Spleen (tissue), 11 donors: ENCODE results near the gene RNF115. TPM values are rescaled to one million over a fixed set of nuclear protein-coding genes. Genes with fewer than 3 reads are reported as not detected.

Experiments used
- DNase-seq: peaks from one replicate; pipeline ENCODE4 v3.0.0-alpha.2; 2020
- H3K27ac ChIP-seq, 8 donors: fragments of 200-600 bp; sonication (generic) in 7 of 8; 1 replicate in 4 of 8; 2 replicates in 4 of 8; pipeline versions ENCODE4 v1.5.0 to v1.8.0; 2016 to 2021; ENCODE audit warnings: inconsistent platforms in 4 of 8, mild to moderate bottlenecking in 4 of 8, moderate library complexity in 1 of 8
- H3K27me3 ChIP-seq, 7 donors: fragments of 200-600 bp; sonication (generic) in 6 of 7; replicated peaks in 1 of 7; 1 replicate in 4 of 7; 2 replicates in 3 of 7; pipeline versions ENCODE4 v1.5.0 to v1.8.0; 2016 to 2021; ENCODE audit warnings: inconsistent platforms in 3 of 7, mild to moderate bottlenecking in 1 of 7
- H3K36me3 ChIP-seq, 6 donors: fragments of 200-600 bp; sonication (generic) in 5 of 6; 1 replicate in 4 of 6; 2 replicates in 2 of 6; pipeline versions ENCODE4 v1.5.0 to v1.8.0; 2016 to 2021; ENCODE audit warnings: inconsistent platforms in 2 of 6
- H3K4me1 ChIP-seq, 6 donors: fragments of 200-600 bp; sonication (generic) in 5 of 6; 1 replicate in 3 of 6; 2 replicates in 3 of 6; pipeline versions ENCODE4 v1.5.0 to v1.8.0; 2016 to 2021; ENCODE audit warnings: inconsistent platforms in 3 of 6
- H3K4me3 ChIP-seq, 8 donors: fragments of 200-600 bp; sonication (generic) in 7 of 8; 1 replicate in 4 of 8; 2 replicates in 4 of 8; pipeline versions ENCODE4 v1.5.0 to v1.8.0; 2016 to 2021; ENCODE audit warnings: inconsistent platforms in 4 of 8, mild to moderate bottlenecking in 4 of 8, moderate library complexity in 2 of 8
- H3K9me3 ChIP-seq, 8 donors: fragments of 200-600 bp; sonication (generic) in 7 of 8; 1 replicate in 4 of 8; 2 replicates in 4 of 8; pipeline versions ENCODE4 v1.5.0 to v1.8.0; 2016 to 2021; ENCODE audit warnings: inconsistent platforms in 4 of 8
- CTCF ChIP-seq, 11 experiments: fragments of 200-600 bp in 7 of 11; fragments of 450-650 bp in 4 of 11; sonication (generic) in 4 of 11; IDR thresholded peaks in 8 of 11; conservative IDR thresholded peaks in 3 of 11; 1 replicate in 7 of 11; 2 replicates in 4 of 11; pipeline versions ENCODE4 v1.4.0 to v1.8.0; 2016 to 2021; ENCODE audit warnings: antibody characterized with exemption in 11 of 11, inconsistent platforms in 4 of 11, mild to moderate bottlenecking in 1 of 11
- POLR2A ChIP-seq, 3 donors: fragments of 450-650 bp; IDR thresholded peaks; one replicate each; pipeline ENCODE4 v1.5.1; 2017; ENCODE audit warnings: antibody characterized with exemption in 3 of 3, mild to moderate bottlenecking in 1 of 3
- POLR2AphosphoS5 ChIP-seq, 3 donors: sonication (generic); formaldehyde crosslinking; IDR thresholded peaks; one replicate each; pipeline ENCODE4 v1.5.1; 2017; ENCODE audit warnings: antibody characterized with exemption in 3 of 3
- WGBS, 5 donors: extraction: QIAGEN DNeasy Blood & Tissue Kit in 3 of 5; methylation state at CpG; one replicate each; pipeline versions ENCODE4 v1.1.5 to v1.1.7; 2013 to 2018; 5-methylcytosine and 5-hydroxymethylcytosine counted together
- intact Hi-C: fragments of 100-400 bp; cut with DNase I; formaldehyde crosslinking; loops from one replicate; pipeline ENCODE4 v1.15.0; 2023; ENCODE audit warnings: low total_unique reads
- polyA plus RNA-seq, 3 donors: library from polyadenylated mRNA; stranded (reverse); fragments of 200-250 nt; gene quantifications; one replicate each; pipeline ENCODE4 v1.2.1, GENCODE V29; 2013
- total RNA-seq, 7 donors: library from RNA; depleted of rRNA in 3 of 7; stranded (reverse); fragments of >200 nt in 3 of 7; fragmentation: NEBNext Ultra II Directional in 4 of 7; extraction: Animal tissue kit (Norgen Biotek cat#: 25700) in 4 of 7; gene quantifications; one replicate each; pipeline versions ENCODE4 v1.1.0 to v1.2.1, GENCODE V29; 2016 to 2021
- donor health status: healthy with polysubstance abuse.
- donor health status: DM: no; HTN: no; CAD: no; lungs with moderate emphysema.
- donor health status: DM: no; HTN: no; CAD: no.
- donor health status: Bipolar disorder and iron deficiency.
- donor health status: healthy.
- donor health status: DM: no; HTN: no; CAD: no.
- donor health status: DM: yes; HTN: yes; CAD: no.

The RNF115 gene
- total and polyA plus RNA-seq, 10 donors, result 4.8 to 27.2 (median 15.0) TPM

- Histone ChIP-seq H3K27ac (no peak overlapping the region), H3K27me3 (peaks cover 0 to 3% (median 0%) of the 10 kb centered on the region in 7 donors), H3K36me3 (no peaks in the 10 kb centered on the region), H3K4me1 (peaks cover 0 to 9% (median 5%) of the 10 kb centered on the region in 6 donors), H3K4me3 (no peak overlapping the region), H3K9me3 (no peaks in the 10 kb centered on the region)
- no peak for TF ChIP-seq CTCF (IDR thresholded peaks at IDR 0.05 in 8 of 11, conservative IDR thresholded peaks at IDR 0.05 in 3 of 11)
- TF ChIP-seq POLR2A (IDR thresholded peaks at IDR 0.05), result no peak
- no peak for TF ChIP-seq POLR2AphosphoS5 (IDR thresholded peaks at IDR 0.05)
- intact Hi-C loops, result no loop called here
- no peak for DNase-seq
- WGBS, 5 donors, result 81 to 91% (median 86%) methylated on average over 5 of the region's 5 CpGs
Observed at GRCh38 chr1:145863282-145864018, 39.6 kb upstream of the RNF115 start.

GRCh38 chr1:145859491-145860023 lies 35.7 kb upstream of the RNF115 start:
- 0 to 1% (median 0%) methylated on average over 36 to 41 of the region's 41 CpGs for WGBS, 5 donors
- TF ChIP-seq CTCF (IDR thresholded peaks at IDR 0.05 in 8 of 11, conservative IDR thresholded peaks at IDR 0.05 in 3 of 11) (peak in 4 of 11 experiments; percentile 5 to 22 (median 14)), POLR2A (IDR thresholded peaks at IDR 0.05) (peak in 1 of 3 donors; percentile 39), POLR2AphosphoS5 (IDR thresholded peaks at IDR 0.05) (peak in 2 of 3 donors; percentile 44 to 73)
- intact Hi-C loops, result no loop called here
- DNase-seq, result peak; percentile 95
- H3K36me3 ChIP-seq, result peaks cover 0 to 24% (median 20%) of the 10 kb centered on the region in 6 donors
- H3K27ac ChIP-seq, result peak overlapping the region; percentile 84 to 96 (median 90)
- no peaks in the 10 kb centered on the region for H3K9me3 ChIP-seq
- H3K4me1 ChIP-seq, result peaks cover 3 to 27% (median 15%) of the 10 kb centered on the region in 6 donors
- peak overlapping the region; percentile 65 to 93 (median 86) for H3K4me3 ChIP-seq
- peaks cover 0 to 3% (median 0%) of the 10 kb centered on the region in 7 donors for H3K27me3 ChIP-seq

- TF ChIP-seq CTCF (IDR thresholded peaks at IDR 0.05 in 8 of 11, conservative IDR thresholded peaks at IDR 0.05 in 3 of 11), result no peak
- TF ChIP-seq POLR2AphosphoS5 (IDR thresholded peaks at IDR 0.05), result peak; percentile 82 to 94 (median 94)
- TF ChIP-seq POLR2A (IDR thresholded peaks at IDR 0.05), result peak in 1 of 3 donors; percentile 63
- Histone ChIP-seq H3K27ac (peak within 1 kb of the TSS; percentile 84 to 96 (median 90)), H3K4me1 (peaks cover 3 to 27% (median 15%) of the 10 kb centered on the region in 6 donors), H3K27me3 (peaks cover 0 to 3% (median 0%) of the 10 kb centered on the region in 7 donors), H3K9me3 (no peaks in the 10 kb centered on the region), H3K36me3 (peaks cover 0 to 29% (median 26%) of the 10 kb centered on the region in 6 donors), H3K4me3 (peak within 1 kb of the TSS; percentile 65 to 93 (median 86))
- intact Hi-C loops, result no loop called here
- peak; percentile 99 for DNase-seq
- WGBS, 5 donors, result 0 to 2% (median 0%) methylated on average over 18 to 42 of the region's 42 CpGs
Observed at GRCh38 chr1:145858901-145859490, 35.1 kb upstream of the RNF115 start, which contains the start of gene PIAS3. Gene PIAS3 (minus strand): TSS chr1:145859081. CDS start chr1:145858990, 91 bp downstream.
